GM08714 (cell line): ENCODE data around the gene ZNF839.
"Not testable (repeated sequence)": the region's sequence is repeated elsewhere in the genome, so short reads cannot be mapped to it uniquely, and the experiment has no call there.

ENCODE experiments used
- H3K4me3 ChIP-seq: fragments of 200-500 bp; sonication (Bioruptor generic); 2 replicates; pipeline ENCODE4 v1.5.1; 2014; ENCODE audit warnings: mild to moderate bottlenecking, low read length, inconsistent platforms
- ZNF274 ChIP-seq: IDR thresholded peaks from 2 replicates; pipeline ENCODE4 v1.6.1; 2012; ENCODE audit warnings: mild to moderate bottlenecking, low read depth, low read length

ZNF839 gene

DNA sequence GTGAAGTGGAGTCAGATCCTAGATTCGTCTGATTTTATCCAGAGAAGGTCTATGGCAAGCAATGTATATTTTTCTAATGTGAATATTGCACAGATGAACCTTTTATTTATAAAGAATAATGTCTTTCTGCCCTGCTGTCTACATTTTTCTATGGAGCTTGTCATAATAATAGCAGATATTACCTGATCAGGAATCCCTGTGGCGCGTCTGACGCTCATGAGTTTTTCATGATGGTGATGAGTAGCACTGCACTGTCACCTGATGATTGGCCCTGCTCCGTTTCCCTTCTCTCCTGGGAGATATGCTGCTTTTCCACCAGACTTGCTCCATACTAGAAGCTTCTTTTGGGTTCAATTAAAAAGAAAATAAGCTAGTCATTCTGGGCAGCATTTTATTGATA is 22.7 kb downstream of the ZNF839 start:
- no peak for TF ChIP-seq ZNF274
- no peak overlapping the region for H3K4me3 ChIP-seq

DNA sequence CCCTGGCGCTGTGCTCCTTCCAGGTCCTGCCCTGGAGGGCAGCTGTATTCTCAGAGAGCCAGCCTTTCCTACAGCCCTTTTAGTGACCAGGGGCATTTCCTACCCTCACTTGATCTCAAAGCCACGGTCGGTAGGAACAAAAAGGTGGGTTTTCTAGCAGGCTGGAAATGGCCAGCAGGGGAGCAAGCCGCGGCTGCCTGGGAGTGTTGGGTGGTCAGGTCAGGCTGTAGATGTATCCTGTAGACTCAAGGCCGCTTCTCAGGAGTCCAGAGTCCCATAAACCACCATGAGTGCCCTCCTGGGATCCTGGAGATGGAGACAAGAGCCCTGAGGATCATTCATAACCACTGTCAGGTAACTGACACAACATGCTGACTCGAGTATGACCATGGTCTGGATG is 24.5 kb downstream of the ZNF839 start:
- TF ChIP-seq ZNF274 = no peak
- no peak overlapping the region for H3K4me3 ChIP-seq

DNA sequence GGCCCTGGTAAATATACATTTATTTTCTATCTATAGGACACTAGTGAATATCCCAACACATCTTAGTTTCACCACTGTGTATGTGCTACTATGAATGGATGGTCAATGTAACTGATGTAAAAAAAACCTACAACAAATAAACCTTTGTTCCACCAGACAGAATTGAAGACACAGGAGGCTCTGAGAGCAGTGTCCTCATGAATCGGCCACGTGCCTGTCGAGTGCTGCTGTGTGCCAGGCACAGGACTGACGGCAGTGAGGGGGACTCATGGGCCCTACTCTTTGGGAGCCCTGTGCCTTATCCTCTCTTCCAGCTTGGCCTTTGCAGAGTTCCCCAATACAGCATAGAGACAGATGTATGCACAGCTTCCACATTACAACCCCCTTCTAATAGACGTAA is 24.9 kb downstream of the ZNF839 start:
- no peak overlapping the region for H3K4me3 ChIP-seq
- TF ChIP-seq ZNF274 = no peak

DNA sequence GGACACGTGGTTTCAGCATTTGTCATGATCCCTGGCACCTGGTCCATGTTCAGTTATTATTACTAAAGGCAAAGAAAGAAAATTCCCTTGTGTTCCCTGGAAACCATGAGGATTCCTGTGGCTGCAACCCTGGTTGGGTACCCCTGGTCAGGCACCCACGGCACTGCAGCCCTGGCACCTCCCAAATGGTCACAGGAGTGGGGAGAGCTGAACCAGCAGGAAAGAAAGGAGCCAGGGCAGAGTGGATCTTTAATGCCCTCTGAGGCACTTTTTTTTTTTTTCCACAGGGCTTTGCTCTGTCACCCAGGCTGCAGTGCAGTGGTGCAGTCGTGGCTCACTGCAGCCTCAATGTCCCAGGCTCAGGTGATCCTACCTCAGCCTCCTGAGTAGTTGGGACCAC is 25.7 kb downstream of the ZNF839 start:
- TF ChIP-seq ZNF274 = no peak
- H3K4me3 ChIP-seq = no peak overlapping the region

DNA sequence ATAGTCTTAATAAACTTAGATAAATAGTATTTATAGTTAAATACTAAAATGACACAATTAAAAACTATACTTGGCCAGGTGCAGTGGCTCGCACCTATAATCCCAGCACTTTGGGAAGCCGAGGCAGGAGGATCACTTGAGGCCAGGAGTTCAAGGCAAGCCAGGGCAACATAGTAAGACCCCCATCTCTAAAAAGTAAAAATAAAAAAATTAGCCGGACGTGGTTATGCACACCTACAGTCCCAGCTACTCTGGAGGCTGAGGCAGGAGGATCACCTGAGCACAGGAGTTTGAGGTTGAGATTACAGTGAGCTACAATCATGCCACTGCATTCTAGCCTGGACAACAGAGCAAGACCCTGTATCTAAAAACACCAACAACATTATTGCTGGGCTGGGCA is 27.1 kb downstream of the ZNF839 start:
- TF ChIP-seq ZNF274 = no peak
- H3K4me3 ChIP-seq = no peak overlapping the region

DNA sequence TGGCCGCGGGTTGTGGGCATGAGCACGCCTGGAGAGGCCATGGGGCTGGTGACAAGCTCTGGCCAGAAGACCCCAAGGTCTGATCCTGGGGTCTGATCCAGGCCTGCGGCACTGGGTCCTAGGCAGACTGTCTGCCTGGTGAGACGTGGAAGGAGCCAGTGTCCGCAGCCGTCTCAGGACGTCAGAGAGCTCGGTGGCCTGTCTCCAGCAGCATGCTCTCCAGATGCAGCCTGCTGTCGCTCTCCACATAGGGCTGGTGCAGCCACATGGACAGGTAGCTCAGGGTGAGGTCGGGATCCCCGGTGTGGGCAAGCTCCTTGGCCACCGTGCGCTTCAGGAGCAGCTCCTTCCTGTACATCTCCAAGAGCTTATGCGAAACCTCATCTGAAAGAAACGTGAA is 28.8 kb downstream of the ZNF839 start:
- no peak for TF ChIP-seq ZNF274
- H3K4me3 ChIP-seq = no peak overlapping the region

DNA sequence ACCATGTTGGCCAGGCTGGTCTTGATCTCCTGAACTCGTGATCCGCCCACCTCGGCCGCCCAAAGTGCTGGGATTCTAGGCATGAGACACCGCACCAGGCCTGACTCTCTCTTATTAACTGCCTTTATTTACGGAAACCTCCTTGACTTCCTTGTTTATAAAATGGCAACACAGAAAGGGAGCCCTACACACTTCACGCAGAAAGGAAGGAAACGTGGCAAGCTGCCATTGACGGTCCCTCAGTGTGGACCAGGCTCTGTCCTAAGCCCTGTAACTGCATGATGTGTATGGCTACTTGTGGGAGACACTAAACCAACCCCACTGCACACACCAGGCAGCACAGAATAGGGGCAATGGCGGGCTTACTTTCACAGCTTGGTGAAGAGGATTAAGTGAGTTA is 31.5 kb downstream of the ZNF839 start:
- TF ChIP-seq ZNF274 = no peak
- H3K4me3 ChIP-seq = no peak overlapping the region

DNA sequence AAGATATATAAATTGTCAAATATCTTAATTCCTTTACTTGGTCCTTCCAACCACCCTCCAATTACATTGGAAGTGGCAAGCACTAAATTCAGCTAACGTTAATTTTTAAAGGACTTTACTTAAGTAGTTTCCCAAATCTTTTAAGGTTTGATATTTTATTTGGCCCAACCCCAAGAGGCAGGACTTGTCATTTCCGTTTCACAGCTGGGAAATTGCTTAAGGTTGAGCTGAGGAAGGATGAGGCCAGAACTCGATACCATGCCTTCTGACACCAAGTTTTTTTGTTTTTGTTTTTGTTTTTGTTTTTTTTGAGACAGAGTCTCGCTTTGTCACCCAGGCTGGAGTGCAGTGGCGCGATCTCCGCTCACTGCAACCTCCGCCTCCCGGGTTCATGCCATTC is 32.0 kb downstream of the ZNF839 start:
- not testable (repeated sequence) for H3K4me3 ChIP-seq

DNA sequence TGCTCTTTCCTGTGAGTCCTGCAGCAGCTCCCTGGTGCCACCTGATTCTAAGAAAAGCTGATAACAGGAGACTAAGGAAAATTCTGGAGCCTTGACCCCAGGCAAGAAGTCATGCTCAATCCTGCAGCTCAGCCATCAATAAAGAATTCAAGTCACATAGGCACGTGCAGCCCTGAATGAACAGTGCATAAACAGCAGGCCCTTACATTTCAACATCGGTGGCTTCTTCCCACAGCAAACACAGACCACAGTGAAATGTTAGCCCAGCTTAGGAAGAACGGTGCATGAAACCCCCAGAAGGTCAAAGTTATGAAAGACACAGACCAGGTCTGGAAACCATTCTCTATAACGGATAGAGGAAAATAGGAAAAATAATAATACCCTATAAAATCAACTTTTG is 32.7 kb downstream of the ZNF839 start:
- no peak overlapping the region for H3K4me3 ChIP-seq
- TF ChIP-seq ZNF274 = no peak

DNA sequence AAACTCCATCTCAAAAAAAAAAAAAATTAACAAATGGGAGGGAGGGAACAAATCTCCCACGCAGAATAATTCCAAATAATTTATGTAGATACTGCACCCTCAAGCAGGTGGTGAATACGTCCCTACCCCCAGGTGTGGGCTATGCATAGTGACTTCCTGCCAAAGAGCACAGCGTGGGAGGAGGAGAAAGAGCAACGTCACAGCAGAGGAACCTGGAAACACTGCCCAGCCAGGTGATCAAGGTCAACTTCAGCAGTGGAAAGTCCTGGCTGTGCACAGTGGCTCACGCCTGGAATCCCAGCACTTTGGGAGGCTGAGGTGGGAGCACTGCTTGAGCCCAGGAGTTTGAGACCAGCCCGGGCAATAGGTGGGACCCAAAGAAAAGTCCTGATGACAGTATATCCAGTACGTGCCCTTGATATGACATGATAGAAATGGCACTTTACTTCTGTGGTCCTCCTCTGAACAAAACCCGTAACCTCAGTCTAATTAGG is 33.6 kb downstream of the ZNF839 start:
- no peak for TF ChIP-seq ZNF274
- H3K4me3 ChIP-seq = no peak overlapping the region

DNA sequence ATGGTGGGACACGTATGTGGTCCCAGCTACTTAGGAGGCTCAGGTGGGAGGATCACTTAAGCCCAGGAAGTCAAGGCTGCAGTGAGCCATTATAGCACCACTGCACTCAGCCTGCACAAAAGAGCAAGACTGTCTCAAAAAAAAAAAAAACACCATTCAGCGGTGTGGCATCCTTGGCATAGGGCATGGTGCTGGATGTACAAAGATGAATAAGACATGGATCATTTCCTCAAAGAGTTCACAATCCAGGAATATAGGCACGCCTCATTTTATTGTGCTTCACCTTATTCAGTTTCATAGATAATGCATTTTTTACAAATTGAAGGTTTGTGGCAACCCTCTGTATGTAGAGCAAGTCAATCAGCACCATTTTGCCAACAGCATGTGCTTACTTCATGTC is 36.7 kb downstream of the ZNF839 start:
- no peak for TF ChIP-seq ZNF274
- no peak overlapping the region for H3K4me3 ChIP-seq

DNA sequence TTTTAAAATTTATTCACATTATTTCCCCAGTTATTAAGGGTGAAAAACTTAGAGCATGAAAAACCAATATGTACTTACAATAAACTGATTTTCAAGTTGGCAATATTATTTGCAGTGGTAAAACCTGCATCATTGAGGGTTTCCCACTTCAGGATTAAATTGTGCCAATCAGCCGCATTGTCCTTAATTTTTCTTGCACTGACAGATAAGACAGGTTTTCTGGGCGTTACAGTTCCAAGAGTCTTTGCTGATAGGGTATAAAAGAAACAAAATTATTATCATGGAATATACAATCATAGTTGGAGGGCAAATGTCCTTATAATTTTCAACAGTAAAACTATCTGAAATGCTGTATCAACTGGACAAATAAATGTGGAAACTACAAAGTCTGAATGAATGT is 39.8 kb downstream of the ZNF839 start:
- no peak for TF ChIP-seq ZNF274
- H3K4me3 ChIP-seq = no peak overlapping the region

DNA sequence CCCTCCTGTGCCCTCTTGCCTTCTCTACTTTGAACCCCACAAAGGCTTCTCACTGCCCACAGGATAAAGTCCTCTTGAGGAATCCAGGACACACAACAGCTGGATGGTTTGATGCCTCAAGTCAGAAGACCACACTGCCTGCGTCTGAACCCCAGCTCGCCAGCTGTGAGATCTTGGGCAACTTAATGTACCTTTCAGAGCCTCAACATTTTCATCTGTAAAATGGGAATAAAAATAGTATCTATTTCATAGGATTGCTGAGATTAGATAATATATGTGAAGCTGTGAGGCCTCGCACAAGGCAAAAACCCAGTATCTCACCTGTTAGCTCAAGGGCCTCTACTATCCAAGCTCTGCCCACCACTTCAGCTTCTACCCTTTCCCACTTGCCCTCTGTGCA is 40.8 kb downstream of the ZNF839 start:
- no peak overlapping the region for H3K4me3 ChIP-seq
- no peak for TF ChIP-seq ZNF274

DNA sequence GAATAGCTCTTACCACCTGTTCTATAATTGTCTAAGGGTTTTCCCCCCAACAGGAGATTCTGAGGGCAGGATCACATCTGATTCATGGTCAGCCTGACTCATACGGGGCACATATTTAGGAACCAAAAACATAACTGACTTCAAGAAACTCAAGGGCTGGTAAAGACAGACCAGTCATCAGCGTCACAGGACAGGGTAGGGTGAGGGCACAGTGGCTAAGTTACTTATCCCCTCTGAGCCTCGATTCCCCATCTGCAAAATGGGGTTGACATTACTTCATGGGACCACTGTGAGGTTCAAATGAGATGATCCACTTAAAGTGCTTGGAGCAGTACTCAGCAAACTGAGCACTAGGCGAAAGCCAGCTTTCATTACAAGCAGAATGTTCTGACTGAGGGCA is 42.5 kb downstream of the ZNF839 start:
- no peak for TF ChIP-seq ZNF274
- peak overlapping the region; percentile 84 for H3K4me3 ChIP-seq

DNA sequence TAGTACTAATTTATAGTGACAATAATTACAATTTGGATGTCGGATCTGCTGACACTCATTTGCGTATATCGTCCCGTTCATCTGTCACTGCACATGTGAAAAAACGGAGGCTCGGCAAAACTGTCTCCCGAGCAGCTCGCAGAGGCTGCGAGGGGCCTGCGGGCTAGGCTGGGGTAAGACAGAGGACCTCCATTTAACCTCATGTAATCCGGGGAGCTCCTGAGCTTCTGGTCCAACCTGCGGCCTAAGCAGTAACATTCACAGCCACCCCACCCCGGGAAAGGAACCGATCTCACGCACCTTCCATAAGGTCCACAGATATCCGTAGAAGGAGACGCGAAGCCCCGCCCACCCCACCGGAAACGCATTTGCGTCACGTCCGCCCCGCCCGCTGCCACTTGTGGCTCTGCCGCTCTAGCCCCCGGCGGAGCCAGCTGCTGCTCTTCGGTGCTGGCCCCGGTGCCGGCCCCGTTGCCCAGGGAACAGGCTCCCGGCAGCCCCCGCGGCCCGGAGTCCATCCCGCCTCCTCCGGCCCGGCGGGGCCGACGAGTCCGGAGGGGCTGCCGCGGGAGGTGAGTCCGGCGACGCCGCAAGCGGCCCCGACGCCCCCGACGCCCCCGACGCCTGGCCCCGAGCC is 43.1 kb downstream of the ZNF839 start, which contains the start of the genes CINP and TECPR2:
CINP (minus strand) TSS at position 346 of the 637 bp plus-strand sequence; CDS start at position 307, 39 bp downstream.
TECPR2 (plus strand) TSS at position 397 of the 637 bp plus-strand sequence. CDS start 13,781 bp downstream, outside the sequence.
- no peak for TF ChIP-seq ZNF274
- H3K4me3 ChIP-seq = peak within 1 kb of the TSS; percentile 84
